AML-193 (cell line): Measurements from ENCODE around the gene OSTC.

ENCODE experiments used
- DNase-seq, 2 experiments: peaks; one replicate each; lab custom pipeline; 2025; lab: John Stamatoyannopoulos, UW

Gene OSTC

GRCh38 chr4:108716340-108716739 is 65.9 kb downstream of the OSTC start:
- no peak for DNase-seq

- DNase-seq = no peak
Measured at GRCh38 chr4:108717386-108717785, 67.0 kb downstream of the OSTC start.
